Muscle of leg (tissue), 16 donors: ENCODE data around the gene STARD6. TPM values are rescaled to one million over a fixed set of nuclear protein-coding genes. Genes with fewer than 3 reads are reported as not detected.
A peak's percentile ranks its signal among the peaks of the same experiment; 100 is the strongest.

Experiments
- DNase-seq: peaks from one replicate; pipeline ENCODE4 v3.0.0; 2013
- H3K27ac ChIP-seq: one replicate; pipeline ENCODE4 v1.5.1; 2013; ENCODE audit warnings: mild to moderate bottlenecking, low read length, control low read depth
- H3K27me3 ChIP-seq: one replicate; pipeline ENCODE4 v1.6.1; 2013; ENCODE audit warnings: low read length; ENCODE audit not compliant: control insufficient read depth, insufficient read depth
- H3K36me3 ChIP-seq: one replicate; pipeline ENCODE4 v1.6.1; 2013; ENCODE audit warnings: low read length; ENCODE audit not compliant: control insufficient read depth, insufficient read depth
- H3K4me1 ChIP-seq: one replicate; pipeline ENCODE4 v1.6.1; 2013; ENCODE audit warnings: low read length; ENCODE audit not compliant: control insufficient read depth, insufficient read depth
- H3K4me3 ChIP-seq: one replicate; pipeline ENCODE4 v1.5.1; 2013; ENCODE audit warnings: low read length, control low read depth
- H3K9me3 ChIP-seq: replicated peaks from 2 replicates; pipeline ENCODE4 v1.6.1; 2013; ENCODE audit warnings: low read depth, low read length; ENCODE audit not compliant: control insufficient read depth
- WGBS: methylation state at CpG from one replicate; pipeline ENCODE4 v1.1.5; 2013; ENCODE audit warnings: missing lambda C conversion rate; ENCODE audit not compliant: insufficient coverage; 5-methylcytosine and 5-hydroxymethylcytosine counted together
- long read RNA-seq, 11 donors: transcript quantifications; one replicate each; lab custom pipeline, GENCODE V29; 2026
- polyA plus RNA-seq, 8 donors: library from polyadenylated mRNA; unstranded; fragments of 120-200 nt; gene quantifications; one replicate each; pipeline versions ENCODE4 v1.2.1 to v1.2.3, GENCODE V29; 2013; ENCODE audit warnings: inconsistent platforms in 1 of 8, low replicate concordance in 1 of 8; ENCODE audit not compliant: insufficient read length in 8 of 8, insufficient read depth in 1 of 8
- total RNA-seq: library from RNA; stranded (reverse); fragments of 120-200 nt; gene quantifications from one replicate; pipeline ENCODE4 v1.2.4, GENCODE V29; 2013

STARD6 gene
- total RNA-seq, result 0.18 TPM
- not detected for polyA plus RNA-seq
- long read RNA-seq, donor 1, result 0 reads
- long read RNA-seq, donor 2, result 0 reads
- long read RNA-seq, donor 3, result 0 reads
- long read RNA-seq, donor 4, result 0 reads
- long read RNA-seq, donor 5, result 0 reads
- long read RNA-seq, donor 6, result 0 reads
- long read RNA-seq, donor 7, result 0 reads
- long read RNA-seq, donor 8, result 0 reads
- long read RNA-seq, donor 9, result 0 reads
- long read RNA-seq, donor 10, result 0 reads
- long read RNA-seq, donor 11, result 0 reads

GRCh38 chr18:54357660-54358494 lies at the start of gene STARD6, which contains the start of gene C18orf54:
STARD6 (minus strand) TSS chr18:54357858; CDS start chr18:54354573, 3,285 bp downstream.
C18orf54 (plus strand) TSS chr18:54357906; CDS start chr18:54360573, 2,667 bp downstream.
- peaks cover 4% of the 10 kb centered on the region for H3K4me1 ChIP-seq
- peak within 1 kb of the TSS; percentile 91 for H3K27ac ChIP-seq
- H3K27me3 ChIP-seq, result no peaks in the 10 kb centered on the region
- no peaks in the 10 kb centered on the region for H3K9me3 ChIP-seq
- H3K36me3 ChIP-seq, result peaks cover 2% of the 10 kb centered on the region
- WGBS, result under 1% methylated on average over 54 of the region's 62 CpGs
- peak within 1 kb of the TSS; percentile 65 for H3K4me3 ChIP-seq
- peak; percentile 97 for DNase-seq

GRCh38 chr18:54405290-54405689 lies 47.6 kb upstream of the STARD6 start:
- H3K27ac ChIP-seq, result no peak overlapping the region
- no peaks in the 10 kb centered on the region for H3K27me3 ChIP-seq
- H3K4me3 ChIP-seq, result no peak overlapping the region
- no peaks in the 10 kb centered on the region for H3K9me3 ChIP-seq
- no peaks in the 10 kb centered on the region for H3K4me1 ChIP-seq
- DNase-seq, result no peak
- no peaks in the 10 kb centered on the region for H3K36me3 ChIP-seq

GRCh38 chr18:54396760-54397159 lies 39.1 kb upstream of the STARD6 start:
- no CpG with 5 or more reads among the region's 1 CpG for WGBS
- Histone ChIP-seq H3K4me3 (no peak overlapping the region), H3K27me3 (no peaks in the 10 kb centered on the region), H3K27ac (no peak overlapping the region), H3K36me3 (no peaks in the 10 kb centered on the region), H3K4me1 (no peaks in the 10 kb centered on the region), H3K9me3 (no peaks in the 10 kb centered on the region)
- DNase-seq, result no peak

- Histone ChIP-seq H3K27me3 (no peaks in the 10 kb centered on the region), H3K27ac (no peak overlapping the region), H3K36me3 (no peaks in the 10 kb centered on the region), H3K4me3 (no peak overlapping the region), H3K9me3 (no peaks in the 10 kb centered on the region), H3K4me1 (no peaks in the 10 kb centered on the region)
- no peak for DNase-seq
- WGBS, result no CpG with 5 or more reads among the region's 1 CpG
These were observed 36.1 kb upstream of the STARD6 start for GRCh38 chr18:54393648-54394294.

GRCh38 chr18:54392543-54393023 lies 34.9 kb upstream of the STARD6 start:
- Histone ChIP-seq H3K9me3 (no peaks in the 10 kb centered on the region), H3K27ac (no peak overlapping the region), H3K36me3 (no peaks in the 10 kb centered on the region), H3K4me3 (no peak overlapping the region), H3K4me1 (no peaks in the 10 kb centered on the region), H3K27me3 (no peaks in the 10 kb centered on the region)
- DNase-seq, result peak; percentile 64
- WGBS, result no CpG with 5 or more reads among the region's 3 CpGs

- no peak for DNase-seq
- Histone ChIP-seq H3K4me3 (no peak overlapping the region), H3K27me3 (no peaks in the 10 kb centered on the region), H3K4me1 (no peaks in the 10 kb centered on the region), H3K36me3 (no peaks in the 10 kb centered on the region), H3K9me3 (no peaks in the 10 kb centered on the region), H3K27ac (no peak overlapping the region)
- 62% methylated on average over 2 of the region's 3 CpGs for WGBS
These were observed 33.2 kb upstream of the STARD6 start for GRCh38 chr18:54390838-54391237.

- H3K9me3 ChIP-seq, result no peaks in the 10 kb centered on the region
- H3K36me3 ChIP-seq, result no peaks in the 10 kb centered on the region
- no peak overlapping the region for H3K27ac ChIP-seq
- no peaks in the 10 kb centered on the region for H3K4me1 ChIP-seq
- no peaks in the 10 kb centered on the region for H3K27me3 ChIP-seq
- no peak overlapping the region for H3K4me3 ChIP-seq
- DNase-seq, result no peak
- no CpG with 5 or more reads among the region's 2 CpGs for WGBS
These were observed 31.5 kb upstream of the STARD6 start for GRCh38 chr18:54389143-54389505.

GRCh38 chr18:54388203-54389142 lies 30.8 kb upstream of the STARD6 start:
- H3K27me3 ChIP-seq, result no peaks in the 10 kb centered on the region
- 17% methylated on average over 1 of the region's 6 CpGs for WGBS
- H3K4me1 ChIP-seq, result no peaks in the 10 kb centered on the region
- peak; percentile 18 for DNase-seq
- no peaks in the 10 kb centered on the region for H3K9me3 ChIP-seq
- H3K36me3 ChIP-seq, result no peaks in the 10 kb centered on the region
- no peak overlapping the region for H3K4me3 ChIP-seq
- H3K27ac ChIP-seq, result no peak overlapping the region

- DNase-seq, result no peak
- no peaks in the 10 kb centered on the region for H3K27me3 ChIP-seq
- H3K4me1 ChIP-seq, result no peaks in the 10 kb centered on the region
- 92% methylated on average over 2 of the region's 3 CpGs for WGBS
- H3K36me3 ChIP-seq, result no peaks in the 10 kb centered on the region
- no peaks in the 10 kb centered on the region for H3K9me3 ChIP-seq
- H3K27ac ChIP-seq, result no peak overlapping the region
- no peak overlapping the region for H3K4me3 ChIP-seq
These were observed 30.0 kb upstream of the STARD6 start for GRCh38 chr18:54387631-54388030.
